SK-N-SH treated with all-trans-retinoic acid at 6 μM for 48 hours (cell line): ENCODE measurements around the gene GINM1.

Experiments
- ATAC-seq: fragments of 200-7000 bp; cut with Tn5 transposase; 3 replicates; pipeline ENCODE4 v1.9.1; 2020; ENCODE audit warnings: mild to moderate bottlenecking, moderate library complexity
- ARNTL ChIP-seq: fragments of 450-650 bp; formaldehyde crosslinking; IDR thresholded peaks from 2 replicates; pipeline ENCODE4 v1.5.0; 2020; ENCODE audit warnings: low read depth, mild to moderate bottlenecking, moderate library complexity, borderline replicate concordance
- BACH2 ChIP-seq: fragments of 250-450 bp; sonication (Bioruptor Pico); IDR thresholded peaks from 2 replicates; pipeline ENCODE4 v1.9.0; 2021; ENCODE audit warnings: mild to moderate bottlenecking, borderline replicate concordance
- CREB5 ChIP-seq: fragments of 250-450 bp; sonication (Bioruptor Pico); IDR thresholded peaks from 2 replicates; pipeline ENCODE4 v1.5.1; 2020; ENCODE audit warnings: low read depth, mild to moderate bottlenecking, moderate library complexity
- CSDC2 ChIP-seq: fragments of 250-450 bp; sonication (Bioruptor Pico); IDR thresholded peaks from 2 replicates; pipeline ENCODE4 v1.5.0; 2020; ENCODE audit warnings: mild to moderate bottlenecking, moderate library complexity
- CSRNP3 ChIP-seq: fragments of 250-450 bp; sonication (Bioruptor Pico); IDR thresholded peaks from 2 replicates; pipeline ENCODE4 v1.5.1; 2021; ENCODE audit warnings: mild to moderate bottlenecking, moderate library complexity
- ESRRG ChIP-seq: fragments of 250-450 bp; sonication (Bioruptor Pico); IDR thresholded peaks from 2 replicates; pipeline ENCODE4 v1.6.1; 2021; ENCODE audit warnings: mild to moderate bottlenecking
- ISL1 ChIP-seq: fragments of 250-450 bp; sonication (Bioruptor Pico); IDR thresholded peaks from 2 replicates; pipeline ENCODE4 v2.1.2; 2022; ENCODE audit warnings: mild to moderate bottlenecking, moderate library complexity
- OSR1 ChIP-seq: fragments of 250-450 bp; sonication (Bioruptor Pico); IDR thresholded peaks from 2 replicates; pipeline ENCODE4 v1.8.0; 2022; ENCODE audit warnings: moderate library complexity, mild to moderate bottlenecking, inconsistent platforms
- POU6F1 ChIP-seq: fragments of 250-450 bp; sonication (Bioruptor Pico); IDR thresholded peaks from 2 replicates; pipeline ENCODE4 v1.8.0; 2021; ENCODE audit warnings: low read depth, mild to moderate bottlenecking, moderate library complexity, borderline replicate concordance
- PPARA ChIP-seq: fragments of 250-450 bp; sonication (Bioruptor Pico); IDR thresholded peaks from 2 replicates; pipeline ENCODE4 v1.5.0; 2020; ENCODE audit warnings: mild to moderate bottlenecking, borderline replicate concordance
- RARB ChIP-seq: fragments of 250-450 bp; sonication (Bioruptor Pico); IDR thresholded peaks from 2 replicates; pipeline ENCODE4 v1.8.0; 2021; ENCODE audit warnings: mild to moderate bottlenecking, moderate library complexity
- SNAI2 ChIP-seq: fragments of 250-450 bp; sonication (Bioruptor Pico); IDR thresholded peaks from 2 replicates; pipeline ENCODE4 v1.5.0; 2020; ENCODE audit warnings: mild to moderate bottlenecking, moderate library complexity
- TOX ChIP-seq: fragments of 250-450 bp; sonication (Bioruptor Pico); IDR thresholded peaks from 2 replicates; pipeline ENCODE4 v1.8.0; 2021; ENCODE audit warnings: mild to moderate bottlenecking, moderate library complexity, borderline replicate concordance
- TSHZ2 ChIP-seq: fragments of 250-450 bp; sonication (Bioruptor Pico); IDR thresholded peaks from 2 replicates; pipeline ENCODE4 v1.5.0; 2020; ENCODE audit warnings: mild to moderate bottlenecking, moderate library complexity
- ZC3H10 ChIP-seq: fragments of 250-450 bp; sonication (Bioruptor Pico); IDR thresholded peaks from 2 replicates; pipeline ENCODE4 v1.5.1; 2021; ENCODE audit warnings: mild to moderate bottlenecking, moderate library complexity
- ZFP3 ChIP-seq: fragments of 250-450 bp; sonication (Bioruptor Pico); IDR thresholded peaks from 2 replicates; pipeline ENCODE4 v1.5.0; 2020; ENCODE audit warnings: mild to moderate bottlenecking, moderate library complexity
- ZFP30 ChIP-seq: fragments of 450-650 bp; formaldehyde crosslinking; IDR thresholded peaks from 2 replicates; pipeline ENCODE4 v1.5.0; 2022; ENCODE audit warnings: mild to moderate bottlenecking, moderate library complexity
- ZNF565 ChIP-seq: fragments of 450-650 bp; formaldehyde crosslinking; conservative IDR thresholded peaks from 2 replicates; pipeline ENCODE4 v1.5.0; 2020; ENCODE audit warnings: low read depth, mild to moderate bottlenecking, moderate library complexity
- ZNF70 ChIP-seq: fragments of 450-650 bp; formaldehyde crosslinking; IDR thresholded peaks from 2 replicates; pipeline ENCODE4 v1.5.0; 2020; ENCODE audit warnings: mild to moderate bottlenecking, moderate library complexity
- ZNF8 ChIP-seq: fragments of 450-650 bp; formaldehyde crosslinking; IDR thresholded peaks from 2 replicates; pipeline ENCODE4 v1.5.0; 2020; ENCODE audit warnings: mild to moderate bottlenecking, moderate library complexity

Gene GINM1

GRCh38 chr6:149551920-149552319 lies 14.3 kb upstream of the GINM1 start:
- ATAC-seq = no peak
- TF ChIP-seq ZFP3 (no peak), ZFP30 (no peak), CREB5 (CRISPR knock-in tag) (no peak), ZNF8 (CRISPR knock-in tag) (no peak), SNAI2 (CRISPR knock-in tag) (no peak), ARNTL (CRISPR knock-in tag) (no peak), ZNF70 (CRISPR knock-in tag) (no peak), PPARA (CRISPR knock-in tag) (no peak), CSDC2 (CRISPR knock-in tag) (no peak), ZC3H10 (CRISPR knock-in tag) (no peak)
- TF ChIP-seq, all 23 proteins: peak for 0

- no peak for ATAC-seq
- no peak for TF ChIP-seq OSR1 (CRISPR knock-in tag)
- TF ChIP-seq CSRNP3 (CRISPR knock-in tag) = no peak
- TF ChIP-seq TSHZ2 (CRISPR knock-in tag) = no peak
- no peak for TF ChIP-seq TOX
- TF ChIP-seq ARNTL (CRISPR knock-in tag) = no peak
- TF ChIP-seq ZNF565 (CRISPR knock-in tag) = no peak
- TF ChIP-seq RARB (CRISPR knock-in tag) = no peak
- TF ChIP-seq ZFP3 = no peak
- TF ChIP-seq POU6F1 (CRISPR knock-in tag) = no peak
- no peak for TF ChIP-seq ESRRG (CRISPR knock-in tag)
- no peak for TF ChIP-seq PPARA (CRISPR knock-in tag)
- no peak for TF ChIP-seq CREB5 (CRISPR knock-in tag)
- TF ChIP-seq BACH2 (CRISPR knock-in tag) = no peak
- TF ChIP-seq ZNF70 (CRISPR knock-in tag) = no peak
- no peak for TF ChIP-seq CSDC2 (CRISPR knock-in tag)
- no peak for TF ChIP-seq ISL1 (CRISPR knock-in tag)
- no peak for TF ChIP-seq ZNF8 (CRISPR knock-in tag)
- no peak for TF ChIP-seq SNAI2 (CRISPR knock-in tag)
- no peak for TF ChIP-seq ZC3H10 (CRISPR knock-in tag)
- no peak for TF ChIP-seq ZFP30
Measured at GRCh38 chr6:149558029-149558428, 8.1 kb upstream of the GINM1 start.

GRCh38 chr6:149559389-149559788 lies 6.8 kb upstream of the GINM1 start:
- no peak for ATAC-seq
- TF ChIP-seq CSRNP3 (CRISPR knock-in tag) (no peak), POU6F1 (CRISPR knock-in tag) (no peak), CSDC2 (CRISPR knock-in tag) (no peak), RARB (CRISPR knock-in tag) (no peak), BACH2 (CRISPR knock-in tag) (no peak), PPARA (CRISPR knock-in tag) (no peak), ZNF8 (CRISPR knock-in tag) (no peak), TOX (no peak)
